Pancreas (tissue), 10 donors: ENCODE measurements around the gene CCDC188. TPM values are rescaled to one million over a fixed set of nuclear protein-coding genes. Genes with fewer than 3 reads are reported as not detected.

Source experiments
- ATAC-seq, 4 donors: fragments of 200-7000 bp; cut with Tn5 transposase; one replicate each; pipeline versions ENCODE4 v1.8.0 to v1.9.1; 2020; ENCODE audit warnings: mild to moderate bottlenecking in 4 of 4, moderate library complexity in 4 of 4
- DNase-seq, 6 donors: peaks; one replicate each; pipeline ENCODE4 v3.0.0-alpha.2; 2020
- FAIRE-seq: peaks from 2 replicates; lab custom pipeline; 2012; peaks lifted over from hg19 to GRCh38; lab: Jason Lieb, UNC
- H3K27ac ChIP-seq, 4 donors: fragments of 200-600 bp; sonication (generic); 1 replicate in 3 of 4; 2 replicates in 1 of 4; pipeline versions ENCODE4 v1.5.0 to v1.8.0; 2020
- H3K27me3 ChIP-seq, 4 donors: fragments of 200-600 bp; one replicate each; pipeline ENCODE4 v1.8.0; 2021
- H3K36me3 ChIP-seq, 3 donors: fragments of 200-600 bp; sonication (generic) in 1 of 3; one replicate each; pipeline versions ENCODE4 v1.5.0 to v1.8.0; 2020 to 2021
- H3K4me1 ChIP-seq, 3 donors: fragments of 200-600 bp; one replicate each; pipeline ENCODE4 v1.8.0; 2021
- H3K4me3 ChIP-seq, 4 donors: fragments of 200-600 bp; sonication (generic) in 2 of 4; one replicate each; pipeline versions ENCODE4 v1.5.0 to v1.8.0; 2020 to 2021
- H3K9me3 ChIP-seq, 4 donors: fragments of 200-600 bp; one replicate each; pipeline ENCODE4 v1.8.0; 2021
- WGBS, 2 donors: extraction: QIAGEN DNeasy Blood & Tissue Kit; methylation state at CpG; one replicate each; pipeline ENCODE4 v1.1.7; 2013; 5-methylcytosine and 5-hydroxymethylcytosine counted together
- intact Hi-C, 3 donors: fragments of 100-400 bp; cut with DNase I; formaldehyde crosslinking; loops; one replicate each; pipeline versions ENCODE4 v1.11.1 to v1.14.2; 2022
- polyA plus RNA-seq, 2 donors: library from polyadenylated mRNA; stranded (reverse); fragments of 200-250 nt; gene quantifications; one replicate each; pipeline ENCODE4 v1.2.3, GENCODE V29; 2013
- total RNA-seq, 6 donors: library from RNA; stranded (reverse); fragmentation: NEBNext Ultra II Directional in 4 of 6; extraction: Animal tissue kit (Norgen Biotek cat#: 25700) in 4 of 6; gene quantifications; one replicate each; pipeline versions ENCODE4 v1.2.1 to v1.2.4, GENCODE V29; 2021 to 2023
- TF ChIP-seq, protein P1 (sequence below), 4 donors: fragments of 200-600 bp; sonication (generic) in 3 of 4; IDR thresholded peaks; one replicate each; pipeline versions ENCODE4 v1.5.0 to v1.8.0; 2021; ENCODE audit warnings: antibody characterized with exemption in 4 of 4
- donor health status: healthy with polysubstance abuse.
- donor health status: DM: no; HTN: no; CAD: no; lungs with moderate emphysema.
- donor health status: DM: no; HTN: no; CAD: no.
- donor health status: control.
- donor health status: control.
- donor health status: Bipolar disorder and iron deficiency.
- donor health status: DM: yes; HTN: yes; CAD: no.
- donor health status: DM: no; HTN: no; CAD: no.
- donor health status: DM: no; HTN: no; CAD: no.
- donor health status: DM: yes; HTN: yes; CAD: no.

Gene CCDC188
- total and polyA plus RNA-seq, 8 donors = 0.31 to 7.1 (median 0.44) TPM; not detected in 1

DNA sequence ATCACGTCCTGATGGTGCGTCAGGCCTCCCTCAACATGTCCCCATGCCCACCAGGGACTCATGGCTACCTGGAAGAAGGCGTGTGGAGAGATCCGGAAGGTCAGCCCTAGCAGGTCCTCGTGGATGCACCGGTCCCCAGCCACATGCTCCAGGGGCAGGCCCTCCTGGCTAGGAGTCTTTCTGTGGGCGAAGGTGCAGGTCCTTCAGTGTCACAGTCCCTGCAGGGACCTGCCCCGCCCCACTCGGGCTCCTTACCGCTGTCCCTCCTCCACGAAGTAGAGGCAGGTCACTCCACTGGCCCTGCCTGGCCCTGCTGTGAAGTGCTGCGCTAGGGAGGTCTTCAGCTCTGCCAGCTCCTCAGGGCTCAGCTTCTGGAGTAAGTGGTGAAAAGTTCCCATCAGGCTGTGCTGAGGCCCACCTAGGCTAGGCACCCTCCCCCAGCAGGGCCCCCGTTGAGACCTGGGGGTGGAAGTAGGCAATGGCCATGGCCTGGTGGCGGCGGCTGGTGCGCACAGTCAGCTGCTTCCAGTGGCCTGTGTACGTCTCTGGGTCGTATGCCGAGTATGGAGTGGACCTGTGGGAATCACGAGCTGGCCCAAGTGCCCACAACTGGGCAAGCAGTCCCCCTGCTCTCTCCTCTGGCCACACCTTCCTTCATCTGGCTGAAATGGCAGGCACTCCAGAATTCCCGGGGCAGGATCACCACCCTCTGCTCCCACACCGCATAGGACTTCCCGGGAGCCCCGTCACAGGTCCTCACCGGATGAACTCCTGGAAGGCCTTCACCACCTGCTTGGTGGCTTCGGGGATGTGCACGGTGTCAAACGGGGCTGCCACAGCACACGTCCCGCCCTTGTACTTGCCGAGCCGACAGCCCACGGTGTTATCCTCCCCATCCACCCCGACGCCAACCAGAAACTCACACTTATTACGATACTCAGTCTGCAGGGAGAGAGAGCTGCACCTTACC is 36.1 kb downstream of the CCDC188 start:
- DNase-seq = peak in 2 of 6 donors; percentile 46 to 72
- Histone ChIP-seq H3K36me3 (peaks cover 0 to 8% (median 5%) of the 10 kb centered on the region in 3 donors), H3K27me3 (no peaks in the 10 kb centered on the region), H3K9me3 (no peaks in the 10 kb centered on the region), H3K4me3 (no peak overlapping the region), H3K27ac (no peak overlapping the region), H3K4me1 (peaks cover 10 to 40% (median 12%) of the 10 kb centered on the region in 3 donors)
- no peak for FAIRE-seq
- intact Hi-C loops = no loop called here
- ATAC-seq = no peak
- WGBS, 2 donors = 86 to 90% methylated on average over 36 of the region's 36 CpGs
- TF ChIP-seq, protein P1, sequence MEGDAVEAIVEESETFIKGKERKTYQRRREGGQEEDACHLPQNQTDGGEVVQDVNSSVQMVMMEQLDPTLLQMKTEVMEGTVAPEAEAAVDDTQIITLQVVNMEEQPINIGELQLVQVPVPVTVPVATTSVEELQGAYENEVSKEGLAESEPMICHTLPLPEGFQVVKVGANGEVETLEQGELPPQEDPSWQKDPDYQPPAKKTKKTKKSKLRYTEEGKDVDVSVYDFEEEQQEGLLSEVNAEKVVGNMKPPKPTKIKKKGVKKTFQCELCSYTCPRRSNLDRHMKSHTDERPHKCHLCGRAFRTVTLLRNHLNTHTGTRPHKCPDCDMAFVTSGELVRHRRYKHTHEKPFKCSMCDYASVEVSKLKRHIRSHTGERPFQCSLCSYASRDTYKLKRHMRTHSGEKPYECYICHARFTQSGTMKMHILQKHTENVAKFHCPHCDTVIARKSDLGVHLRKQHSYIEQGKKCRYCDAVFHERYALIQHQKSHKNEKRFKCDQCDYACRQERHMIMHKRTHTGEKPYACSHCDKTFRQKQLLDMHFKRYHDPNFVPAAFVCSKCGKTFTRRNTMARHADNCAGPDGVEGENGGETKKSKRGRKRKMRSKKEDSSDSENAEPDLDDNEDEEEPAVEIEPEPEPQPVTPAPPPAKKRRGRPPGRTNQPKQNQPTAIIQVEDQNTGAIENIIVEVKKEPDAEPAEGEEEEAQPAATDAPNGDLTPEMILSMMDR (IDR thresholded peaks at IDR 0.05) = no peak

DNA sequence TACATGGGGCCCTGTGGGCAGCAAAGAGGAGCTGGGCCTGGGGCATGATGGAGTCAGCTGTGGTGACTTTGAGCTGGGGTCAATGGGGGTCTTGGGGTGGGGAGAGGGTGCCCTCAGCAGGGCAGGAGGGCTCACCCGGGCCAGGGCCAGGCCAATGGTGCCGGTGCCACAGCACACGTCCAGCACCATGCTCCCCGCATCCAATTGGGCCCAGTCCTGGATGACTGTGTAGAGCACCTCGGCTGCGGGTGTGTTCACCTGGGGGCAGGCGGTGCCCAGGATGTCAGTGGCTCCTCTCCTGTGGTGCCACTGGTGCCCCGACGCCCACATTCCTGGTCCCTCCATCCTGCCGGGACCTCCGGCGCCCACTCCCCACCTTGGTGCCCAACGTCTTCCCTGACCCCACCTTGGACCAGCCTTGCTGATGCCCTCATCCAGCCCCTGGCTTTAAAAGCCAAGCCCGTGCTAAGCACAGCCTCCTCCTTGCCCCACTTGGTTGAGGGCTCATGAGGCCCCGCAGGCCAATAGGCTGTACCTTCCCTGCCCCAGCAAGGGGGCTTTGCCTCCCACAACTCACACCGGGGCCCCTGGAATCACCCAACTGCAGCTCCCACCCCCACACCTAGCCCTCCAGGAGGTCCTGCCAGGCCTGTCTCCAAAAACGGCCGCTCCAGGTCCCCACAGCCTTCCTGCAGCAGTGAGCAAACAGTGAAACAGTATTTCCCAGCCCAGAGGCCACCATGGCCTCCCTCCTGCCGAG is 37.1 kb downstream of the CCDC188 start:
- Histone ChIP-seq H3K4me3 (no peak overlapping the region), H3K27ac (no peak overlapping the region), H3K9me3 (no peaks in the 10 kb centered on the region), H3K27me3 (no peaks in the 10 kb centered on the region), H3K36me3 (peaks cover 0 to 19% (median 13%) of the 10 kb centered on the region in 3 donors), H3K4me1 (peaks cover 10 to 35% (median 10%) of the 10 kb centered on the region in 3 donors)
- peak in 2 of 6 donors; percentile 44 to 77 for DNase-seq
- TF ChIP-seq, protein P1 (IDR thresholded peaks at IDR 0.05) = no peak
- intact Hi-C loops = no loop called here
- WGBS, 2 donors = 84 to 87% methylated on average over 17 to 19 of the region's 19 CpGs
- FAIRE-seq = no peak
- no peak for ATAC-seq

DNA sequence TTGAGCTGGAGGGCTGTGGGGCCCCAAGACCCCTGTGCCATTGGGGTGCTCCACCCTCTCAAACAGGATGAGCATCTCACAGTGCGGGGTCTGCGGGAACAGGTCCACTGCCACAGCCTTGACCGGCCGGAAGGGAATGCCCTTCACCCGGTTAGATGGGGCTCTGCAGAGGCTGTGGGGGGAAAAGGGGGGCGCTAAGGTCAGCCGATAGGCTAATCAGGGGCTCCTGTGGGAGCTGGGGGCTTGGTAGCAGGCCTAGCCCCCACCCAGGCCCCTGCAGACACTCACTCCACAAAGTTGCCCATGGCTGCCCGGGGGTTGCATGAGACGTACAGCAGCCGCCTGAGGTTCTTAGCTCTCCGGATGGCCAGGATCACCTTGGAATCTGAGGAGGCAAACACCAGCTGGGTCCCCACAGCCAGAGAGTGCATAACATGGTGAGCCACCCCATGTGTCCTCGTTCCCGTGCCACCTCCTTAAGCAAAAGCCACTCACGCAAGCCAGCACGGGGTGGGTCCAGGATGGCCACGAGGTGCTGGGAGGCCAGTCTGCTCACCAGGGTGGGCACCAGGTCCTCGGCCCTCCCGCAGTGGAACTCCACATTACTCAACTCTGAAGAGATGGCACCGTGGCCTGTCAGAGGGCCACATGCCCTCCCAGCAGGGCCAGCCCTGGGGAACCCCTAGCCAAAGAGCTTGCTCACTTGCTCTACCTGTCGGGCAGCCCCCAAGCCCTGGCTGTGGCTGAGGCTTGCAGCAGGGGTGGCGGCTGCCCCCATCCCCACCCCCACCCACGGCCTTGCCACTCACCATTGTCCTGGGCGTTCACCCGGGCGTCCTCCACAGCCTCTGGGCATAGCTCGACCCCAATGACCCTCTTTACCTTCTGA is 38.0 kb downstream of the CCDC188 start:
- no peak overlapping the region for H3K4me3 ChIP-seq
- no peaks in the 10 kb centered on the region for H3K9me3 ChIP-seq
- peaks cover 0 to 28% (median 21%) of the 10 kb centered on the region in 3 donors for H3K36me3 ChIP-seq
- peak overlapping the region in 2 of 4 donors; percentile 58 to 64 for H3K27ac ChIP-seq
- H3K4me1 ChIP-seq = peaks cover 5 to 28% (median 10%) of the 10 kb centered on the region in 3 donors
- H3K27me3 ChIP-seq = no peaks in the 10 kb centered on the region
- ATAC-seq (no peak), FAIRE-seq (no peak), DNase-seq (peak in 2 of 6 donors; percentile 36 to 68)
- intact Hi-C loops = no loop called here
- 73 to 77% methylated on average over 26 of the region's 26 CpGs for WGBS, 2 donors
- TF ChIP-seq, protein P1 (IDR thresholded peaks at IDR 0.05) = no peak
